HepG2 (cell line): Measurements from ENCODE around the gene EMC9. TPM values are rescaled to one million over a fixed set of nuclear protein-coding genes. Genes with fewer than 3 reads are reported as not detected.

Experiments used
- ARID3A ChIP-seq: IDR thresholded peaks from 2 replicates; pipeline ENCODE4 v1.6.1; 2012; ENCODE audit warnings: low read depth, low read length, improper control_type of control experiment
- BORCS8-MEF2B ChIP-seq: sonication (generic); formaldehyde crosslinking; IDR thresholded peaks from 2 replicates; pipeline ENCODE4 v1.8.0; 2022; ENCODE audit warnings: mild to moderate bottlenecking, missing genetic modification reagents
- GATAD2A ChIP-seq: IDR thresholded peaks from 2 replicates; pipeline ENCODE4 v1.6.1; 2016
- HCFC1 ChIP-seq: fragments of 150-350 bp; IDR thresholded peaks from 2 replicates; pipeline ENCODE4 v1.6.1; 2014; ENCODE audit warnings: low read depth, low read length
- HOXD1 ChIP-seq: sonication (generic); formaldehyde crosslinking; IDR thresholded peaks from 2 replicates; pipeline ENCODE4 v1.5.0; 2020; ENCODE audit warnings: missing genetic modification reagents
- KDM6A ChIP-seq: IDR thresholded peaks from 2 replicates; pipeline ENCODE4 v1.6.1; 2016; ENCODE audit warnings: low read depth
- RELA ChIP-seq: sonication (generic); formaldehyde crosslinking; IDR thresholded peaks from 2 replicates; pipeline ENCODE4 v1.4.0; 2020; ENCODE audit warnings: missing genetic modification reagents
- TBP ChIP-seq: sonication (generic); formaldehyde crosslinking; IDR thresholded peaks from 2 replicates; pipeline ENCODE4 v1.5.0; 2020; ENCODE audit warnings: missing genetic modification reagents
- TOPORS ChIP-seq: sonication (generic); formaldehyde crosslinking; IDR thresholded peaks from 2 replicates; pipeline ENCODE4 v1.8.0; 2023; ENCODE audit warnings: mild to moderate bottlenecking, missing genetic modification reagents
- TP53 ChIP-seq: sonication (generic); formaldehyde crosslinking; conservative IDR thresholded peaks from 2 replicates; pipeline ENCODE4 v1.4.0; 2020; ENCODE audit warnings: missing genetic modification reagents
- ZNF10 ChIP-seq: sonication (generic); formaldehyde crosslinking; IDR thresholded peaks from 2 replicates; pipeline ENCODE4 v1.4.0; 2020; ENCODE audit warnings: mild to moderate bottlenecking, low read depth, missing genetic modification reagents, borderline replicate concordance
- ZNF224 ChIP-seq: sonication (generic); formaldehyde crosslinking; IDR thresholded peaks from 2 replicates; pipeline ENCODE4 v1.5.0; 2020; ENCODE audit warnings: mild to moderate bottlenecking, missing genetic modification reagents
- ZNF616 ChIP-seq: sonication (generic); formaldehyde crosslinking; IDR thresholded peaks from 2 replicates; pipeline ENCODE4 v1.5.0; 2020; ENCODE audit warnings: low read depth, mild to moderate bottlenecking, missing genetic modification reagents
- ZNF775 ChIP-seq: sonication (generic); formaldehyde crosslinking; IDR thresholded peaks from 2 replicates; pipeline ENCODE4 v1.4.0; 2020; ENCODE audit warnings: missing genetic modification reagents, mild to moderate bottlenecking, moderate library complexity, borderline replicate concordance
- polyA plus RNA-seq, 8 experiments: library from polyadenylated mRNA; depleted of rRNA in 3 of 8; stranded (reverse) in 7 of 8; unstranded in 1 of 8; fragments of >200 nt; fragmentation: Illumina TruSeq in 4 of 8; extraction: Trizol in 4 of 8; gene quantifications; 2 replicates each; pipeline versions ENCODE4 v1.2.1 to v1.2.3, GENCODE V29; 2011 to 2016; ENCODE audit warnings: low read depth in 4 of 8, missing spikeins in 1 of 8, mixed read lengths in 1 of 8; ENCODE audit not compliant: insufficient read depth in 1 of 8
- total RNA-seq, 5 experiments: library from RNA; depleted of rRNA; stranded (reverse); fragments of >200 nt; fragmentation: Illumina TruSeq; extraction: Trizol; gene quantifications; 2 replicates each; pipeline ENCODE4 v1.2.3, GENCODE V29; 2016; ENCODE audit warnings: low read depth in 1 of 5
- TF ChIP-seq, protein P1 (sequence below): sonication (generic); formaldehyde crosslinking; IDR thresholded peaks from 2 replicates; pipeline ENCODE4 v1.5.0; 2020; ENCODE audit warnings: missing genetic modification reagents, mild to moderate bottlenecking, borderline replicate concordance
- TF ChIP-seq, protein P2 (sequence below): sonication (generic); formaldehyde crosslinking; conservative IDR thresholded peaks from 2 replicates; pipeline ENCODE4 v1.8.0; 2022; ENCODE audit warnings: missing genetic modification reagents
- TF ChIP-seq, protein P3 (sequence below): sonication (generic); formaldehyde crosslinking; IDR thresholded peaks from 2 replicates; pipeline ENCODE4 v1.5.1; 2020; ENCODE audit warnings: missing genetic modification reagents, mild to moderate bottlenecking, borderline replicate concordance
- TF ChIP-seq, protein P4 (sequence below): sonication (generic); formaldehyde crosslinking; IDR thresholded peaks from 2 replicates; pipeline ENCODE4 v1.4.0; 2020; ENCODE audit warnings: missing genetic modification reagents, mild to moderate bottlenecking, borderline replicate concordance
- TF ChIP-seq, protein P5 (sequence below): IDR thresholded peaks from 2 replicates; pipeline ENCODE4 v1.6.1; 2016; ENCODE audit warnings: low read depth, borderline replicate concordance

EMC9 gene
- total and polyA plus RNA-seq, 2 of the 13 experiments (the other 11 are each of a cell fraction or from before 2014, with no cell fraction given): 60.5 to 78.7 TPM

GRCh38 chr14:24095271-24096068 is 45.9 kb downstream of the EMC9 start (continued):
- peak; percentile 90 for TF ChIP-seq ARID3A
- TF ChIP-seq BORCS8-MEF2B (CRISPR knock-in tag): peak; percentile 100
- TF ChIP-seq GATAD2A (CRISPR knock-in tag): peak; percentile 94
- TF ChIP-seq ZNF10 (CRISPR knock-in tag): peak; percentile 51; the same call in 1 of the 2 replicates
- TF ChIP-seq, protein P1, sequence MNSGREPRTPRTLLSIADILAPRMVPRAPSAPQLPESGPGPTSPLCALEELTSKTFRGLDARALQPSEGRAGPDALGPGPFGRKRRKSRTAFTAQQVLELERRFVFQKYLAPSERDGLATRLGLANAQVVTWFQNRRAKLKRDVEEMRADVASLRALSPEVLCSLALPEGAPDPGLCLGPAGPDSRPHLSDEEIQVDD: peak; percentile 39; the same call in 1 of the 2 replicates
- TF ChIP-seq HCFC1: no peak; the same call in none of the 2 replicates
- TF ChIP-seq TOPORS (CRISPR knock-in tag): peak; percentile 96
- TF ChIP-seq KDM6A (CRISPR knock-in tag): peak; percentile 78
- no peak for TF ChIP-seq TBP (CRISPR knock-in tag)
- peak; percentile 94 for TF ChIP-seq ZNF775 (CRISPR knock-in tag)
- TF ChIP-seq, protein P2, sequence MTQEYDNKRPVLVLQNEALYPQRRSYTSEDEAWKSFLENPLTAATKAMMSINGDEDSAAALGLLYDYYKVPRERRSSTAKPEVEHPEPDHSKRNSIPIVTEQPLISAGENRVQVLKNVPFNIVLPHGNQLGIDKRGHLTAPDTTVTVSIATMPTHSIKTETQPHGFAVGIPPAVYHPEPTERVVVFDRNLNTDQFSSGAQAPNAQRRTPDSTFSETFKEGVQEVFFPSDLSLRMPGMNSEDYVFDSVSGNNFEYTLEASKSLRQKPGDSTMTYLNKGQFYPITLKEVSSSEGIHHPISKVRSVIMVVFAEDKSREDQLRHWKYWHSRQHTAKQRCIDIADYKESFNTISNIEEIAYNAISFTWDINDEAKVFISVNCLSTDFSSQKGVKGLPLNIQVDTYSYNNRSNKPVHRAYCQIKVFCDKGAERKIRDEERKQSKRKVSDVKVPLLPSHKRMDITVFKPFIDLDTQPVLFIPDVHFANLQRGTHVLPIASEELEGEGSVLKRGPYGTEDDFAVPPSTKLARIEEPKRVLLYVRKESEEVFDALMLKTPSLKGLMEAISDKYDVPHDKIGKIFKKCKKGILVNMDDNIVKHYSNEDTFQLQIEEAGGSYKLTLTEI: no peak
- TF ChIP-seq RELA (CRISPR knock-in tag): peak; percentile 96
- TF ChIP-seq, protein P3, sequence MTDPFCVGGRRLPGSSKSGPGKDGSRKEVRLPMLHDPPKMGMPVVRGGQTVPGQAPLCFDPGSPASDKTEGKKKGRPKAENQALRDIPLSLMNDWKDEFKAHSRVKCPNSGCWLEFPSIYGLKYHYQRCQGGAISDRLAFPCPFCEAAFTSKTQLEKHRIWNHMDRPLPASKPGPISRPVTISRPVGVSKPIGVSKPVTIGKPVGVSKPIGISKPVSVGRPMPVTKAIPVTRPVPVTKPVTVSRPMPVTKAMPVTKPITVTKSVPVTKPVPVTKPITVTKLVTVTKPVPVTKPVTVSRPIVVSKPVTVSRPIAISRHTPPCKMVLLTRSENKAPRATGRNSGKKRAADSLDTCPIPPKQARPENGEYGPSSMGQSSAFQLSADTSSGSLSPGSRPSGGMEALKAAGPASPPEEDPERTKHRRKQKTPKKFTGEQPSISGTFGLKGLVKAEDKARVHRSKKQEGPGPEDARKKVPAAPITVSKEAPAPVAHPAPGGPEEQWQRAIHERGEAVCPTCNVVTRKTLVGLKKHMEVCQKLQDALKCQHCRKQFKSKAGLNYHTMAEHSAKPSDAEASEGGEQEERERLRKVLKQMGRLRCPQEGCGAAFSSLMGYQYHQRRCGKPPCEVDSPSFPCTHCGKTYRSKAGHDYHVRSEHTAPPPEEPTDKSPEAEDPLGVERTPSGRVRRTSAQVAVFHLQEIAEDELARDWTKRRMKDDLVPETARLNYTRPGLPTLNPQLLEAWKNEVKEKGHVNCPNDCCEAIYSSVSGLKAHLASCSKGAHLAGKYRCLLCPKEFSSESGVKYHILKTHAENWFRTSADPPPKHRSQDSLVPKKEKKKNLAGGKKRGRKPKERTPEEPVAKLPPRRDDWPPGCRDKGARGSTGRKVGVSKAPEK (CRISPR knock-in tag): peak; percentile 93; the same call in 1 of the 2 replicates
- TF ChIP-seq, protein P4, sequence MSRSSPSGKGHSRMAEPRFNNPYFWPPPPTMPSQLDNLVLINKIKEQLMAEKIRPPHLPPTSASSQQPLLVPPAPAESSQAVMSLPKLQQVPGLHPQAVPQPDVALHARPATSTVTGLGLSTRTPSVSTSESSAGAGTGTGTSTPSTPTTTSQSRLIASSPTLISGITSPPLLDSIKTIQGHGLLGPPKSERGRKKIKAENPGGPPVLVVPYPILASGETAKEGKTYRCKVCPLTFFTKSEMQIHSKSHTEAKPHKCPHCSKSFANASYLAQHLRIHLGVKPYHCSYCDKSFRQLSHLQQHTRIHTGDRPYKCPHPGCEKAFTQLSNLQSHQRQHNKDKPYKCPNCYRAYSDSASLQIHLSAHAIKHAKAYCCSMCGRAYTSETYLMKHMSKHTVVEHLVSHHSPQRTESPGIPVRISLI (CRISPR knock-in tag): peak; percentile 57
- TF ChIP-seq, protein P5, sequence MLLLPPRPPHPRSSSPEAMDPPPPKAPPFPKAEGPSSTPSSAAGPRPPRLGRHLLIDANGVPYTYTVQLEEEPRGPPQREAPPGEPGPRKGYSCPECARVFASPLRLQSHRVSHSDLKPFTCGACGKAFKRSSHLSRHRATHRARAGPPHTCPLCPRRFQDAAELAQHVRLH (CRISPR knock-in tag): peak; percentile 100; the same call in 1 of the 2 replicates
- peak; percentile 43 for TF ChIP-seq HOXD1 (CRISPR knock-in tag)
- 0 out of 2 replicates have a peak, but pooled peaks have one; percentile 12 for TF ChIP-seq TP53
- peak; percentile 83; the same call in 1 of the 2 replicates for TF ChIP-seq ZNF616
- TF ChIP-seq ZNF224 (CRISPR knock-in tag): no peak
